Measurements from ENCODE around the gene USPL1. TPM values are rescaled to one million over a fixed set of nuclear protein-coding genes. Genes with fewer than 3 reads are reported as not detected.
A peak's percentile ranks its signal among the peaks of the same experiment; 100 is the strongest.

Gene USPL1
- total and polyA plus RNA-seq, 9 donors: 12.1 to 26.8 (median 22.4) TPM

- 83 to 89% (median 87%) methylated on average over 6 of the region's 6 CpGs for WGBS, 3 donors
- Histone ChIP-seq H3K9me3 (no peaks in the 10 kb centered on the region), H3K27ac (no peak overlapping the region), H3K27me3 (no peaks in the 10 kb centered on the region), H3K4me1 (ENCODE audit: insufficient read depth) (peaks cover 2% of the 10 kb centered on the region), H3K36me3 (no peaks in the 10 kb centered on the region), H3K4me3 (no peak overlapping the region)
- TF ChIP-seq POLR2A (IDR thresholded peaks at IDR 0.05): no peak
- TF ChIP-seq CTCF (IDR thresholded peaks at IDR 0.05): no peak
- no peak for TF ChIP-seq EP300 (IDR thresholded peaks at IDR 0.05)
- intact Hi-C loops (cut with DNase I): no loop called here
- no peak for DNase-seq
These were observed 53.6 kb downstream of the USPL1 start for GRCh38 chr13:30671271-30671815.

- TF ChIP-seq POLR2A (IDR thresholded peaks at IDR 0.05) (no peak), EP300 (IDR thresholded peaks at IDR 0.05) (no peak), CTCF (IDR thresholded peaks at IDR 0.05) (peak; percentile 40 to 84 (median 77))
- Histone ChIP-seq H3K36me3 (no peaks in the 10 kb centered on the region), H3K27me3 (no peaks in the 10 kb centered on the region), H3K9me3 (no peaks in the 10 kb centered on the region), H3K27ac (peak overlapping the region; percentile 62 to 81), H3K4me1 (ENCODE audit: insufficient read depth) (peaks cover 2% of the 10 kb centered on the region), H3K4me3 (peak overlapping the region; percentile 45)
- peak; percentile 82 to 90 (median 85) for DNase-seq
- WGBS, 3 donors: 1% methylated on average over 57 to 72 of the region's 72 CpGs
- intact Hi-C loops (cut with DNase I): loop anchor here in 1 of 4 donors (2.0 kb wide), 1 partner anchor 57 kb away; the partner anchor contains the start of gene USPL1
These were observed 56.2 kb downstream of the USPL1 start for GRCh38 chr13:30673669-30674521.

GRCh38 chr13:30675717-30676116 is 58.0 kb downstream of the USPL1 start:
- TF ChIP-seq CTCF (IDR thresholded peaks at IDR 0.05) (no peak), EP300 (IDR thresholded peaks at IDR 0.05) (no peak), POLR2A (IDR thresholded peaks at IDR 0.05) (no peak)
- H3K4me3 ChIP-seq: no peak overlapping the region
- peaks cover 2% of the 10 kb centered on the region for H3K4me1 ChIP-seq (ENCODE audit: insufficient read depth)
- no peaks in the 10 kb centered on the region for H3K9me3 ChIP-seq
- no peaks in the 10 kb centered on the region for H3K36me3 ChIP-seq
- no peak for DNase-seq
- no peak overlapping the region for H3K27ac ChIP-seq
- H3K27me3 ChIP-seq: no peaks in the 10 kb centered on the region
- intact Hi-C loops (cut with DNase I): loop anchor here in 2 of 4 donors (2.0 to 5.0 kb wide), 2 partner anchors 59 to 127 kb away; partner anchors contain the start of gene USPL1 (in 1 of the 2)
- 71 to 77% (median 74%) methylated on average over 3 of the region's 3 CpGs for WGBS, 3 donors

GRCh38 chr13:30676672-30677071 is 59.0 kb downstream of the USPL1 start:
- no peak for DNase-seq
- no peaks in the 10 kb centered on the region for H3K36me3 ChIP-seq
- WGBS, 3 donors: 72 to 83% (median 82%) methylated on average over 3 of the region's 3 CpGs
- TF ChIP-seq EP300 (IDR thresholded peaks at IDR 0.05) (no peak), CTCF (IDR thresholded peaks at IDR 0.05) (no peak), POLR2A (IDR thresholded peaks at IDR 0.05) (no peak)
- H3K27ac ChIP-seq: no peak overlapping the region
- no peak overlapping the region for H3K4me3 ChIP-seq
- H3K4me1 ChIP-seq (ENCODE audit: insufficient read depth): peaks cover 2% of the 10 kb centered on the region
- no peaks in the 10 kb centered on the region for H3K9me3 ChIP-seq
- H3K27me3 ChIP-seq: no peaks in the 10 kb centered on the region
- intact Hi-C loops (cut with DNase I): loop anchor here in 2 of 4 donors (5.0 kb wide), 1 partner anchor 126 kb away; no protein-coding TSS in a partner anchor

Data from ovary (tissue), 9 donors.